ENCODE results near the gene SLC25A52.

GRCh38 chr18:31746396-31746795 lies 14.3 kb downstream of the SLC25A52 start:
- no peak for TF ChIP-seq CREB1 (CRISPR knock-in tag; IDR thresholded peaks at IDR 0.05; ENCODE audit: low read depth)
- no peak for TF ChIP-seq EZH2 (IDR thresholded peaks at IDR 0.05; ENCODE audit: low read depth, unreplicated experiment)
- TF ChIP-seq POLR2AphosphoS5 (IDR thresholded peaks at IDR 0.05; ENCODE audit: low read depth) = no peak
- TF ChIP-seq, protein P1, sequence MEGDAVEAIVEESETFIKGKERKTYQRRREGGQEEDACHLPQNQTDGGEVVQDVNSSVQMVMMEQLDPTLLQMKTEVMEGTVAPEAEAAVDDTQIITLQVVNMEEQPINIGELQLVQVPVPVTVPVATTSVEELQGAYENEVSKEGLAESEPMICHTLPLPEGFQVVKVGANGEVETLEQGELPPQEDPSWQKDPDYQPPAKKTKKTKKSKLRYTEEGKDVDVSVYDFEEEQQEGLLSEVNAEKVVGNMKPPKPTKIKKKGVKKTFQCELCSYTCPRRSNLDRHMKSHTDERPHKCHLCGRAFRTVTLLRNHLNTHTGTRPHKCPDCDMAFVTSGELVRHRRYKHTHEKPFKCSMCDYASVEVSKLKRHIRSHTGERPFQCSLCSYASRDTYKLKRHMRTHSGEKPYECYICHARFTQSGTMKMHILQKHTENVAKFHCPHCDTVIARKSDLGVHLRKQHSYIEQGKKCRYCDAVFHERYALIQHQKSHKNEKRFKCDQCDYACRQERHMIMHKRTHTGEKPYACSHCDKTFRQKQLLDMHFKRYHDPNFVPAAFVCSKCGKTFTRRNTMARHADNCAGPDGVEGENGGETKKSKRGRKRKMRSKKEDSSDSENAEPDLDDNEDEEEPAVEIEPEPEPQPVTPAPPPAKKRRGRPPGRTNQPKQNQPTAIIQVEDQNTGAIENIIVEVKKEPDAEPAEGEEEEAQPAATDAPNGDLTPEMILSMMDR (conservative IDR thresholded peaks at IDR 0.05; ENCODE audit: low read depth in 2 of 2) = no peak
- TF ChIP-seq REST (IDR thresholded peaks at IDR 0.05; ENCODE audit: unreplicated experiment) = no peak
- TF ChIP-seq STAT1 (IDR thresholded peaks at IDR 0.05; ENCODE audit: unreplicated experiment) = no peak
- TF ChIP-seq EZH2phosphoT487 (IDR thresholded peaks at IDR 0.05; ENCODE audit: unreplicated experiment) = no peak
- TF ChIP-seq, protein P2, sequence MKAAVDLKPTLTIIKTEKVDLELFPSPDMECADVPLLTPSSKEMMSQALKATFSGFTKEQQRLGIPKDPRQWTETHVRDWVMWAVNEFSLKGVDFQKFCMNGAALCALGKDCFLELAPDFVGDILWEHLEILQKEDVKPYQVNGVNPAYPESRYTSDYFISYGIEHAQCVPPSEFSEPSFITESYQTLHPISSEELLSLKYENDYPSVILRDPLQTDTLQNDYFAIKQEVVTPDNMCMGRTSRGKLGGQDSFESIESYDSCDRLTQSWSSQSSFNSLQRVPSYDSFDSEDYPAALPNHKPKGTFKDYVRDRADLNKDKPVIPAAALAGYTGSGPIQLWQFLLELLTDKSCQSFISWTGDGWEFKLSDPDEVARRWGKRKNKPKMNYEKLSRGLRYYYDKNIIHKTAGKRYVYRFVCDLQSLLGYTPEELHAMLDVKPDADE (IDR thresholded peaks at IDR 0.05) = no peak
- no peak for TF ChIP-seq JUNB (IDR thresholded peaks at IDR 0.05; ENCODE audit: unreplicated experiment)
- no peak for TF ChIP-seq ZNF114 (CRISPR knock-in tag; IDR thresholded peaks at IDR 0.05)
- TF ChIP-seq ZNF331 (CRISPR knock-in tag; IDR thresholded peaks at IDR 0.05; ENCODE audit: low read depth) = no peak

All from GM23338 (cell line).